PFSK-1 (cell line): ENCODE measurements around the gene CARMIL1.

Experiments
- FOXP2 ChIP-seq: optimal IDR thresholded peaks from 2 replicates; pipeline ENCODE3; 2011; ENCODE audit warnings: borderline replicate concordance, control low read depth, inconsistent platforms; ENCODE audit not compliant: insufficient read depth; ENCODE audit errors: extremely low read length, extremely low read depth
- POLR2AphosphoS5 ChIP-seq: IDR thresholded peaks from 2 replicates; pipeline ENCODE4 v1.6.1; 2012; ENCODE audit warnings: low read depth, mild to moderate bottlenecking, control low read depth, low read length, moderate library complexity
- SIN3A ChIP-seq: IDR thresholded peaks from 2 replicates; pipeline ENCODE4 v1.6.1; 2012; ENCODE audit warnings: mild to moderate bottlenecking, low read length, moderate library complexity, borderline replicate concordance; ENCODE audit not compliant: insufficient read depth
- TAF1 ChIP-seq: IDR thresholded peaks from 2 replicates; pipeline ENCODE4 v1.6.1; 2012; ENCODE audit warnings: low read length, control low read depth, borderline replicate concordance; ENCODE audit not compliant: insufficient read depth
- TF ChIP-seq, protein P1 (sequence below), 2 experiments: IDR thresholded peaks; 2 replicates each; pipeline versions ENCODE4 v1.6.1 to v1.8.0; 2011 to 2012; ENCODE audit warnings: low read depth in 2 of 2, low read length in 2 of 2, control low read depth in 1 of 2, inconsistent platforms in 1 of 2, mild to moderate bottlenecking in 1 of 2, moderate library complexity in 1 of 2; ENCODE audit not compliant: insufficient read depth in 1 of 2

The CARMIL1 gene

DNA sequence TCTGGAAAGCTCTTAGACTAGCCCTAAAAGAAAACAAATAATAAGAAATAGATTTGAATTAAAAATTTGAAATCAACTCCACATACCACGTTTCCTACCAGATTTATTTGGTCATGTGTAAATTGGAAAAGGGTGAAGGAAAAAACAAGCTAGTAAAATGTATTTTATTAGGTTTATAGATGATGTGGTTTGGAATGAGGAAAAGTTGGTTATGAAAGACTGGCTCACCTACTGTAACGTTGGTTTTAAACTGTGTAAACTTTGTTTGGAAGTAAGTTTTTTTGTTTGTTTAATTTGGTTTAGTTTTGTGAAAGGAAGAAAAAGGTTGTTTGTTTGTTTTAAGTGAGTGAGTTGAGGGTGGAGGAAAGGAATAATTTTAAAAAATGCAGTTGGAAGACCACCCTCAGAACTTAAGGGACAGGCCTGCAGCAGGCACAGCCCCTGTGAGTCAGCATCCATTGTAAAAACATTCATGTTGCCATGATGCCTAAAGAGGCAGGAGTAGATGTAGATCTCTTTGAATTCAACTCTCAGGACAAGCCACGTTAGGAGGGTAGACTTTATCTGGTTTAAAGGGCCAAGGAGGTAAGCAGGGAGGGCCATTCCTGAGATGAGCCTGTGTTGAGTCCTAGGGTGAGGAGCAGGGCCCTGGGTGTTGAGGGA, 279.1 kb downstream of the CARMIL1 start:
- no peak for TF ChIP-seq POLR2AphosphoS5
- TF ChIP-seq FOXP2, result no peak
- TF ChIP-seq, protein P1, sequence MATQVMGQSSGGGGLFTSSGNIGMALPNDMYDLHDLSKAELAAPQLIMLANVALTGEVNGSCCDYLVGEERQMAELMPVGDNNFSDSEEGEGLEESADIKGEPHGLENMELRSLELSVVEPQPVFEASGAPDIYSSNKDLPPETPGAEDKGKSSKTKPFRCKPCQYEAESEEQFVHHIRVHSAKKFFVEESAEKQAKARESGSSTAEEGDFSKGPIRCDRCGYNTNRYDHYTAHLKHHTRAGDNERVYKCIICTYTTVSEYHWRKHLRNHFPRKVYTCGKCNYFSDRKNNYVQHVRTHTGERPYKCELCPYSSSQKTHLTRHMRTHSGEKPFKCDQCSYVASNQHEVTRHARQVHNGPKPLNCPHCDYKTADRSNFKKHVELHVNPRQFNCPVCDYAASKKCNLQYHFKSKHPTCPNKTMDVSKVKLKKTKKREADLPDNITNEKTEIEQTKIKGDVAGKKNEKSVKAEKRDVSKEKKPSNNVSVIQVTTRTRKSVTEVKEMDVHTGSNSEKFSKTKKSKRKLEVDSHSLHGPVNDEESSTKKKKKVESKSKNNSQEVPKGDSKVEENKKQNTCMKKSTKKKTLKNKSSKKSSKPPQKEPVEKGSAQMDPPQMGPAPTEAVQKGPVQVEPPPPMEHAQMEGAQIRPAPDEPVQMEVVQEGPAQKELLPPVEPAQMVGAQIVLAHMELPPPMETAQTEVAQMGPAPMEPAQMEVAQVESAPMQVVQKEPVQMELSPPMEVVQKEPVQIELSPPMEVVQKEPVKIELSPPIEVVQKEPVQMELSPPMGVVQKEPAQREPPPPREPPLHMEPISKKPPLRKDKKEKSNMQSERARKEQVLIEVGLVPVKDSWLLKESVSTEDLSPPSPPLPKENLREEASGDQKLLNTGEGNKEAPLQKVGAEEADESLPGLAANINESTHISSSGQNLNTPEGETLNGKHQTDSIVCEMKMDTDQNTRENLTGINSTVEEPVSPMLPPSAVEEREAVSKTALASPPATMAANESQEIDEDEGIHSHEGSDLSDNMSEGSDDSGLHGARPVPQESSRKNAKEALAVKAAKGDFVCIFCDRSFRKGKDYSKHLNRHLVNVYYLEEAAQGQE (IDR thresholded peaks at IDR 0.05; ENCODE audit: insufficient read depth in 1 of 2, low read depth in 2 of 2, low read length in 2 of 2), result no peak
- TF ChIP-seq TAF1, result no peak
- no peak for TF ChIP-seq SIN3A

- TF ChIP-seq SIN3A (no peak), POLR2AphosphoS5 (no peak), TAF1 (no peak), FOXP2 (no peak)
- TF ChIP-seq, protein P1 (IDR thresholded peaks at IDR 0.05; ENCODE audit: insufficient read depth in 1 of 2, low read depth in 2 of 2, low read length in 2 of 2), result no peak
Measured at GRCh38 chr6:25560865-25561264, 281.7 kb downstream of the CARMIL1 start.

DNA sequence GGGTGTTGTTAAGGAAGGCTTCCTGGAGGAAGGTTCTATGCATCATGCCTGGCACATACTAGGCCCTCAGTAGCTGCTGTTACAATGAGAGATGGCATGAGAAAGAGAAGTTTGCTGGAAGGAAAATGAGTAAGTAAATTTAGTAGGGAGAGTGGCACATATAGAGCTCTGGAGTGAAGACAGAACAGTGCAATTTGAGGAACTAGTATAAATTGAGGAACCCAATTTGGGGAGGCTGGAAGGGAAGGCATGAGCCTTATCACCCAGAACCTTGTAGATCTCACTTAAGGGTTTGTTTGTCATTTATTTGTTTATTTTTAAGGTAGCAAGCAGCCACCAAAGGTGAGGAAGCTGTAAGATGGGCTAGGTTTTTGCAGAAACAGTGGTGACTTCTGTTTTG, 285.8 kb downstream of the CARMIL1 start:
- TF ChIP-seq SIN3A (no peak), TAF1 (no peak), FOXP2 (no peak), POLR2AphosphoS5 (no peak)
- TF ChIP-seq, protein P1 (IDR thresholded peaks at IDR 0.05; ENCODE audit: insufficient read depth in 1 of 2, low read depth in 2 of 2, low read length in 2 of 2), result no peak

DNA sequence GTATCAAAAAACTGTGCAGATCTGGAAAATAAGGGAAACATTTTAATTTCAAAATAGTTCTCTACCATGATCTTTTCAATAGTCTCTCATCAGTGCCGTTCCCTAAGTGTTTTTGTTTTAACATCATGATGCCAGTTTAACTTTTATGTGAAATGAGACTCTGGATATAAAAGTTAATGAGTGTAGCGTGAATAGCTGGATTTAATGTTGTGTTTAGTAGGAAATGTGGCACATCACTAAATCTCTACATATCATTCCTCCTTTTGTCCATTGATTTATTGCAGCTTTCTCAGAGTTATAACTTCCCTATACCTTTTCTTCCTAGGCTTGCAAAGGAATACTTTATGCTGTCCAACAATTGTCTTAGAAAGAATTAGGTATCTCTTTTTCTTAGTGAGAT, 291.4 kb downstream of the CARMIL1 start:
- TF ChIP-seq, protein P1 (IDR thresholded peaks at IDR 0.05; ENCODE audit: insufficient read depth in 1 of 2, low read depth in 2 of 2, low read length in 2 of 2), result no peak
- no peak for TF ChIP-seq SIN3A
- no peak for TF ChIP-seq FOXP2
- TF ChIP-seq POLR2AphosphoS5, result no peak
- no peak for TF ChIP-seq TAF1
